Central memory CD8-positive, alpha-beta T cell (primary cell): ENCODE data around the gene PRKAR1B.

Experiments used
- ATAC-seq: fragments of 150-1000 bp; cut with Tn5 transposase; replicated peaks from 2 replicates; pipeline ENCODE4 v1.10.0; 2022; ENCODE audit warnings: mild to moderate bottlenecking, moderate FRiP score, moderate number of reproducible peaks; ENCODE audit not compliant: poor library complexity, severe bottlenecking; ENCODE audit errors: extremely low read depth
- DNase-seq, 2 donors: peaks; one replicate each; pipeline ENCODE4 v3.0.0; 2021; ENCODE audit warnings: low spot score in 2 of 2
- H3K27ac Mint-ChIP-seq: one replicate; pipeline ENCODE4 v1.8.0; 2022; ENCODE audit warnings: low read depth, mild to moderate bottlenecking, moderate library complexity, mixed read lengths
- H3K27me3 Mint-ChIP-seq: one replicate; pipeline ENCODE4 v1.8.0; 2022; ENCODE audit warnings: mixed read lengths
- H3K36me3 Mint-ChIP-seq: one replicate; pipeline ENCODE4 v1.8.0; 2022; ENCODE audit warnings: mild to moderate bottlenecking, moderate library complexity, mixed read lengths; ENCODE audit not compliant: insufficient read depth
- H3K4me1 Mint-ChIP-seq: one replicate; pipeline ENCODE4 v1.8.0; 2022; ENCODE audit warnings: mixed read lengths
- H3K4me3 Mint-ChIP-seq: one replicate; pipeline ENCODE4 v1.8.0; 2022; ENCODE audit warnings: mild to moderate bottlenecking, moderate library complexity, mixed read lengths
- H3K9me3 Mint-ChIP-seq: one replicate; pipeline ENCODE4 v1.8.0; 2022; ENCODE audit warnings: mixed read lengths

Gene PRKAR1B

GRCh38 chr7:683526-684205 lies 43.4 kb downstream of the PRKAR1B start:
- Mint-ChIP-seq H3K4me3 (no peak overlapping the region), H3K27me3 (no peaks in the 10 kb centered on the region), H3K9me3 (peaks cover 27% of the 10 kb centered on the region), H3K36me3 (no peaks in the 10 kb centered on the region), H3K4me1 (no peaks in the 10 kb centered on the region), H3K27ac (no peak overlapping the region)
- no peak for ATAC-seq
- no peak for DNase-seq

- no peaks in the 10 kb centered on the region for H3K4me1 Mint-ChIP-seq
- no peak overlapping the region for H3K27ac Mint-ChIP-seq
- no peak for ATAC-seq
- no peaks in the 10 kb centered on the region for H3K36me3 Mint-ChIP-seq
- H3K9me3 Mint-ChIP-seq = peaks cover 23% of the 10 kb centered on the region
- no peak for DNase-seq
- no peak overlapping the region for H3K4me3 Mint-ChIP-seq
- no peaks in the 10 kb centered on the region for H3K27me3 Mint-ChIP-seq
Measured at GRCh38 chr7:682810-683209, 44.3 kb downstream of the PRKAR1B start.

- no peaks in the 10 kb centered on the region for H3K36me3 Mint-ChIP-seq
- DNase-seq (no peak), ATAC-seq (no peak)
- no peak overlapping the region for H3K4me3 Mint-ChIP-seq
- H3K4me1 Mint-ChIP-seq = no peaks in the 10 kb centered on the region
- H3K27me3 Mint-ChIP-seq = no peaks in the 10 kb centered on the region
- peaks cover 15% of the 10 kb centered on the region for H3K9me3 Mint-ChIP-seq
- H3K27ac Mint-ChIP-seq = no peak overlapping the region
Measured at GRCh38 chr7:681551-682307, 45.4 kb downstream of the PRKAR1B start.

GRCh38 chr7:680411-681127 lies 46.5 kb downstream of the PRKAR1B start:
- H3K4me1 Mint-ChIP-seq = no peaks in the 10 kb centered on the region
- no peak overlapping the region for H3K27ac Mint-ChIP-seq
- no peak for DNase-seq

GRCh38 chr7:676972-677385 lies 50.1 kb downstream of the PRKAR1B start:
- Mint-ChIP-seq H3K36me3 (no peaks in the 10 kb centered on the region), H3K27me3 (no peaks in the 10 kb centered on the region)
- ATAC-seq = no peak

More at GRCh38 chr7:680411-681127, 46.5 kb downstream of the PRKAR1B start:
- Mint-ChIP-seq H3K4me3 (no peak overlapping the region), H3K36me3 (no peaks in the 10 kb centered on the region), H3K27me3 (no peaks in the 10 kb centered on the region), H3K9me3 (peaks cover 10% of the 10 kb centered on the region)
- ATAC-seq = no peak

GRCh38 chr7:676246-676971 lies 50.7 kb downstream of the PRKAR1B start:
- Mint-ChIP-seq H3K4me1 (peaks cover 4% of the 10 kb centered on the region), H3K36me3 (no peaks in the 10 kb centered on the region), H3K4me3 (no peak overlapping the region), H3K27ac (no peak overlapping the region), H3K9me3 (peaks cover 11% of the 10 kb centered on the region), H3K27me3 (no peaks in the 10 kb centered on the region)
- DNase-seq (no peak), ATAC-seq (no peak)

More at GRCh38 chr7:676972-677385, 50.1 kb downstream of the PRKAR1B start:
- Mint-ChIP-seq H3K27ac (no peak overlapping the region), H3K9me3 (peaks cover 11% of the 10 kb centered on the region), H3K4me1 (peaks cover 4% of the 10 kb centered on the region), H3K4me3 (no peak overlapping the region)
- DNase-seq = no peak

- H3K27ac Mint-ChIP-seq = no peak overlapping the region
- H3K4me1 Mint-ChIP-seq = peaks cover 4% of the 10 kb centered on the region
Measured at GRCh38 chr7:674454-675410, 52.3 kb downstream of the PRKAR1B start.

GRCh38 chr7:673681-674453 lies 53.2 kb downstream of the PRKAR1B start:
- H3K36me3 Mint-ChIP-seq = no peaks in the 10 kb centered on the region
- H3K9me3 Mint-ChIP-seq = peaks cover 8% of the 10 kb centered on the region
- no peak for ATAC-seq
- no peak for DNase-seq
- no peak overlapping the region for H3K4me3 Mint-ChIP-seq
- H3K27ac Mint-ChIP-seq = no peak overlapping the region
- H3K4me1 Mint-ChIP-seq = peaks cover 4% of the 10 kb centered on the region
- H3K27me3 Mint-ChIP-seq = no peaks in the 10 kb centered on the region

More at GRCh38 chr7:674454-675410, 52.3 kb downstream of the PRKAR1B start:
- Mint-ChIP-seq H3K27me3 (no peaks in the 10 kb centered on the region), H3K9me3 (peaks cover 8% of the 10 kb centered on the region), H3K36me3 (no peaks in the 10 kb centered on the region), H3K4me3 (no peak overlapping the region)
- DNase-seq (no peak), ATAC-seq (no peak)

- Mint-ChIP-seq H3K36me3 (no peaks in the 10 kb centered on the region), H3K4me3 (no peak overlapping the region), H3K27me3 (no peaks in the 10 kb centered on the region), H3K27ac (no peak overlapping the region), H3K4me1 (peaks cover 4% of the 10 kb centered on the region), H3K9me3 (peaks cover 8% of the 10 kb centered on the region)
- ATAC-seq (no peak), DNase-seq (no peak)
Measured at GRCh38 chr7:672891-673290, 54.2 kb downstream of the PRKAR1B start.

GRCh38 chr7:671415-672042 lies 55.6 kb downstream of the PRKAR1B start:
- Mint-ChIP-seq H3K27me3 (no peaks in the 10 kb centered on the region), H3K9me3 (peaks cover 8% of the 10 kb centered on the region), H3K4me3 (no peak overlapping the region), H3K4me1 (peaks cover 4% of the 10 kb centered on the region), H3K36me3 (no peaks in the 10 kb centered on the region), H3K27ac (no peak overlapping the region)
- ATAC-seq (no peak), DNase-seq (no peak)
